T-helper 2 cell treated with Interferon-gamma antibody and Interleukin-4, amounts not matched to agents 5 μg/mL and 100 μg/mL, for 36 hours (primary cell): ENCODE measurements around the gene ERCC4.
A peak's percentile ranks its signal among the peaks of the same experiment; 100 is the strongest.

Source experiments
- DNase-seq: peaks from one replicate; pipeline ENCODE4 v3.0.0; 2021; ENCODE audit warnings: low spot score
- H3K27ac Mint-ChIP-seq: one replicate; pipeline ENCODE4 v1.8.0; 2021; ENCODE audit warnings: mild to moderate bottlenecking, mixed read lengths
- H3K27me3 Mint-ChIP-seq: one replicate; pipeline ENCODE4 v1.8.0; 2021; ENCODE audit warnings: low read depth, mixed read lengths
- H3K36me3 Mint-ChIP-seq: one replicate; pipeline ENCODE4 v1.8.0; 2021; ENCODE audit warnings: low read depth, mixed read lengths
- H3K4me1 Mint-ChIP-seq: one replicate; pipeline ENCODE4 v1.8.0; 2021; ENCODE audit warnings: low read depth, mixed read lengths
- H3K4me3 Mint-ChIP-seq: one replicate; pipeline ENCODE4 v1.8.0; 2022; ENCODE audit warnings: mild to moderate bottlenecking, moderate library complexity, mixed read lengths
- H3K9me3 Mint-ChIP-seq: one replicate; pipeline ENCODE4 v1.8.0; 2021; ENCODE audit warnings: mixed read lengths

ERCC4 gene

DNA sequence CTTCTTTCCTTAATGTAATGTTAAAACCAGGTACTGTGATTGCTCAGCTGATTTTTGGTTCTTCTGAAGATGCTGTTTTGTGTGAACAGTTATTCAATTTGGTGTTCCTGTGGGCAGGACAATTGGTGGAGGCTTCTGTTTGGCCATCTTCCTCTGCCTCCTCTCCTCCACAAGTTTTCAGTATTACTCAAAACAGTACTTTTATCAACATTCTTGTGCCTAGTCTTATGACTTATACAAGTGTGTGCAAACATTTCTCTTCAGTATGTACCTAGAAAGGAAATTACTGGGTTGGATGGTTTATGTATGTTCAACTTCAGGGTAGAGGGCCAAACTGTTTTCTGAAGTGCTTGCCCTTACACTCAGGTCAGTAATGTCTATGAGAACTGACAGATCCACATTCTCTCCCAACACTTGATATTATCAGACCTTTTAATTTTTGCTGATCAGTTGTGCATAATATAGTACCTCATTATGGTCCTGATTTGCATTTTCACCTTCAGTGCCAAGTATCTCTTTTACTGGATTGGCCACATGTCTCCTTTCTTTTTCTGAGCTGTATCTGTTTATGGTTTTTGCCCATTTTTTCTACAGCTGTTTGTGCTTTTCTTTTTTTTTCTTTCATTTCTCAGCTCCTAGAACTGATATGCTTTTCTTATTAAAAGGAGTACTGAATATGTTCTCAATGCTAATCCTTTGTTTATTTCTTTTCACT lies 50.9 kb downstream of the ERCC4 start:
- H3K36me3 Mint-ChIP-seq = no peaks in the 10 kb centered on the region
- H3K27me3 Mint-ChIP-seq = peaks cover 19% of the 10 kb centered on the region
- DNase-seq = no peak
- H3K4me3 Mint-ChIP-seq = no peak overlapping the region
- H3K9me3 Mint-ChIP-seq = no peaks in the 10 kb centered on the region
- peaks cover 10% of the 10 kb centered on the region for H3K4me1 Mint-ChIP-seq
- H3K27ac Mint-ChIP-seq = no peak overlapping the region

DNA sequence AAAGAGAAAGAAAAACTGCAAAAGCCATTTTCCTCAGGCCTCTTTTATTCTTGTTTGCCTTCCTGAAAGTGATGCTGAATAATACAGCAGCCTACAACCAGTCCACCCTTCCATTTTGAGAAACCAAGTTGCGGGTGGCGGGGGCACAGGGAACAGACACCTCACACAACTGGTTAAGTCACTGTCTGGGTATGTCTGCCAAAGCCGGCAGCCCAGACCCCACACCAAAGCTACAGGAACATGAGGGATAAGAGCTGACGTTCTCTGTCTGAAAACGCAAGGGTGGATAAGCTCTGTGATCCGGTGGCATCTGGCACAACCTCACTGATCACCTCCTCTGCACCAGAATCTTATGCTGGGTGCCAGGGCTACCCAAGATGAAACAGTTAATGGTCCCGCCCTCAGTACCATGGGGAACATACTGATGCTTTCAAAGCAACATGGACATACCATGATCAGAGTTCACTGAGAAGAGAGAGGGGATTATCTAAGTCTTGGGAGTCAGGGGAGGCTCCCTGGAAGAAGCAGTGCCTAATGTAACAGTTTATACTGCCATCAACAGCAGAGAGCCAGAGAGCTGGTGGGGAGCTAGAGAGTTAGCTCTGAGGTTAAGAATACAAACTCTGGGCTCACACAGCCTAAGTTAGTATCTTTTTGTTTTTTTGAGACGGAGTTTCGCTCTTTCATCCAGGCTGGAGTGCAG lies 53.5 kb downstream of the ERCC4 start:
- Mint-ChIP-seq H3K36me3 (no peaks in the 10 kb centered on the region), H3K27me3 (peaks cover 3% of the 10 kb centered on the region), H3K4me1 (peaks cover 10% of the 10 kb centered on the region), H3K9me3 (no peaks in the 10 kb centered on the region), H3K4me3 (no peak overlapping the region), H3K27ac (no peak overlapping the region)
- no peak for DNase-seq

DNA sequence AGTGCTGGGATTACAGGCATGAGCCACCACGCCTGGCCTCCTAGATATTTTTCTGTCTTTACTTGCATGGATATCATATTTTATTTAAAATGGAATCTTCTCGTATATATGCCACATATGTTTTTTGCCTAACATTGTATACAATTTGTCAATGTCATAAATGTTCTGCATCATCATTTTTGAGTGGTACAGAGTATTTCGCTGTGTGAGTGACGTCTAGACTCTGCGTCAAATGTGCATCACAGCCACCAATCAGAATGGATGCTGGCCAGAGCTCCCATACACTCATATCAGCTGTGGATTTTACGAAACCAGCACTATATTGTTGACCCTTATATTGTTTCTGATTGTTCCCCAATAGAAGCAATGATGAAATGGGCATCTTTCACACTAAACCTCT lies 57.2 kb downstream of the ERCC4 start:
- no peaks in the 10 kb centered on the region for H3K36me3 Mint-ChIP-seq
- no peak overlapping the region for H3K27ac Mint-ChIP-seq

DNA sequence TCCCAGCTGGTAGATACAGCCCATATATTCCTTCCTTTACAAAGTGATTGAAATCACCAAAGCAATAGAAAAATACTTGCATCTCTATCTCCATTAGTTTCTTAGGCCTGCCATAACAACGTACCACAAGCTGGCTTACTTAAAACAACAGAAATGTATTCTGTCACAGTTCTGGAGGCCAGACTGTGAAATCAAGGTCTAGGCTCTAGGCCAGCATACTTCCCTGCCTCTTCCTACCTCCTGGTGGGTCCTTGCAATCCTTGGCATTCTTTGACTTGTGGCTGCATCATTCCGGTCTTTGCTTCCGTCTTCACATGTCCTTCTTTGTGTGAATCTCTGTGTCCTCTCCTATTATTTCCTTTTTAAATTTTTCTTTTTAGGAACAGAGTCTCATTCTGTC lies 62.5 kb downstream of the ERCC4 start:
- Mint-ChIP-seq H3K4me1 (no peaks in the 10 kb centered on the region), H3K4me3 (no peak overlapping the region), H3K27me3 (no peaks in the 10 kb centered on the region), H3K36me3 (no peaks in the 10 kb centered on the region), H3K27ac (no peak overlapping the region), H3K9me3 (no peaks in the 10 kb centered on the region)
- no peak for DNase-seq

More for the DNA sequence above, 57.2 kb downstream of the ERCC4 start:
- DNase-seq = no peak
- Mint-ChIP-seq H3K9me3 (no peaks in the 10 kb centered on the region), H3K27me3 (peaks cover 3% of the 10 kb centered on the region), H3K4me3 (no peak overlapping the region), H3K4me1 (no peaks in the 10 kb centered on the region)

DNA sequence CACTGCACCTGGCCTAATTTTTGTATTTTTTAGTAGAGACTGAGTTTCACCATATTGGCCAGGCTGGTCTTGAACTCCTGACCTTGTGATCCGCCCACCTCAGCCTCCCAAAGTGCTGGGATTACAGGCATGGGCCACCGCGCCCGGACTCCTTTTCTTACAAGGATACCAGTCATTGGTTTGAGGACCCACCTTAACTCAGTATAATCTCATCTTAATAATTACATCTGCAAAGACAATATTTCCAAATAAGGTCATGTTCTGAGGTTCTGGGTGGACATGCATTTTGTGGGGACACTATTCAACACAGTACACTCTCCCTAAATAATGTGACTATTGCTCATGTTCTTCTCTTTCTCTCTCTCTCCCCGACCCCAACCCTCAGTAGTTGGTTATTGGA lies 63.7 kb downstream of the ERCC4 start:
- Mint-ChIP-seq H3K9me3 (no peaks in the 10 kb centered on the region), H3K27me3 (no peaks in the 10 kb centered on the region), H3K4me3 (no peak overlapping the region), H3K36me3 (no peaks in the 10 kb centered on the region), H3K4me1 (no peaks in the 10 kb centered on the region), H3K27ac (no peak overlapping the region)
- no peak for DNase-seq

DNA sequence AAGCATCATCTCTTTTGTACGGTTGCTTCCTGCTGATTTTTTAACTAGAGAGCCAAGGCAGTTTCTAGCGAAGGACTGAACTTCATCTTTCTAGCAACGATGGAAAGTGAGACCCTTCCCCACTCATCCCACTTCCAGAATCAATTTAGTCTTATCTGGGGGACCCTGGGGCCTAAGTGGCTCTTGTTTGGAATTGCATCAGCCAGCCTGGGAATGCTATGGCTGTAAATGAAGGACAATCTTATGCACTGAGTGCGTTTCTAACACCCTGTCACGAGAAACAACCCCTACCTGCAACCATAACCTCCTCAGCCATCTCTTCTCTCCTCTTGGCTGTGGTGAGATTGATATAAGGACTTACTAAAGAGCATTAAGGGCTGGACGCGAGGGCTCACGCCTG lies 64.8 kb downstream of the ERCC4 start:
- DNase-seq = no peak
- Mint-ChIP-seq H3K36me3 (no peaks in the 10 kb centered on the region), H3K27me3 (no peaks in the 10 kb centered on the region), H3K4me1 (no peaks in the 10 kb centered on the region), H3K4me3 (no peak overlapping the region), H3K27ac (no peak overlapping the region), H3K9me3 (no peaks in the 10 kb centered on the region)

DNA sequence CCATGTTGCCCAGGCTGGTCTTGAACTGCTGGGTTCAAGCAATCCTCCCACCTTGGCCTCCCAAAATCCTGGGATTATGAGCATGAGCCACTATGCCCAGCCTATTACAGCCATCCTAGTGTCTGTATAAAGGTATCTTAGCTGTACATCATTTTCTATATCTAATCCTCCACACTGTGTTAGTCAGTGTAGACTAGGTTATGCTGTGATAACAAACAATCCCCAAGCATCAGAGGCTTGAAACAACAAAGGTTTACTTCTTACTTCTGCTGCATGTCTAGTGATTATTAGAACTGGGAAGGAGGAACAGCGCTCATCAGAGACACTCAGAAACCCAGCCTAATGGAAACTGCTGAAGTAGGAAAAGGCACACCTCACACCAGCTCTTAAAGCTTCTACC lies 68.1 kb downstream of the ERCC4 start:
- Mint-ChIP-seq H3K4me1 (no peaks in the 10 kb centered on the region), H3K27ac (no peak overlapping the region), H3K27me3 (no peaks in the 10 kb centered on the region), H3K4me3 (no peak overlapping the region), H3K9me3 (no peaks in the 10 kb centered on the region), H3K36me3 (no peaks in the 10 kb centered on the region)
- DNase-seq = no peak

DNA sequence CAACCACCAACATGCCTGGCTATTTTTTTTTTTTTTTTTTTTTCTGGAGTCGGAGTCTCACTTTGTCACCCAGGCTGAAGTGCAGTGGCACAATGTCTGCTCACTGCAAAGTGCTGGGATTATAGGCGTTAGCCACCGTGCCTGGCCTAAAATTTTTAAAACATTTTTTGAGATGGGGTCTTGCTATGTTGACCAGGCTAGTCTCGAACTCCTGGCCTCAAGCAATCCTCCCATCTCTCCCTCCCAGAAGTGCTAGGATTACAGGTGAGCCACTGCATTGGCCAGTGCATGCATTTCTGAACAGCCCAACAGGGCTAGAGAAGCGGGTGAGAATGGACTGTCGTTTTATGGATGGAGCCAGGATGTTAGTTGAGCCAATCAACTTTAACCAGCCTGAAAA lies 72.4 kb downstream of the ERCC4 start:
- Mint-ChIP-seq H3K4me3 (no peak overlapping the region), H3K27ac (no peak overlapping the region), H3K4me1 (no peaks in the 10 kb centered on the region)

DNA sequence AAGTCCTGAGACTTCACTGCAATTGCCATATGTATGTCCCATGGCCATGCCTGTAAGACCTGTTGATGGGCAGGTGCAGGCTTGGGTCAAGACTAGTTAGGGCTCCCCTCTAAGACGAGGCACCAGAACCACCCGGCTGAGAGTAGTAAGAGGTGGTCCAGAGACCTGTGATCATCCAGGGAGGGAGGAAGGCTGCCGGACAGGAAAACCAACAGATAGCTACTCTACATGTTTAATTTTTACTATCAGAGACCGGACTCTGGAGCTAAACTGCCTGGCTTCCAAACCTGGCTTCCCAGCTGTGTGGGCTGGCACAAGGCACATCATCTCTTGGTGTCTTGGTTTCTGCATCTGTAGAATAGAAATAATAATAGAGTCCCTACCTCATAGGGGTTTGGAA lies 73.0 kb downstream of the ERCC4 start:
- Mint-ChIP-seq H3K4me1 (peaks cover 3% of the 10 kb centered on the region), H3K9me3 (no peaks in the 10 kb centered on the region), H3K4me3 (no peak overlapping the region), H3K27ac (no peak overlapping the region), H3K27me3 (no peaks in the 10 kb centered on the region), H3K36me3 (no peaks in the 10 kb centered on the region)
- no peak for DNase-seq

More for the DNA sequence above, 72.4 kb downstream of the ERCC4 start:
- no peak for DNase-seq
- no peaks in the 10 kb centered on the region for H3K27me3 Mint-ChIP-seq
- H3K36me3 Mint-ChIP-seq = no peaks in the 10 kb centered on the region
- no peaks in the 10 kb centered on the region for H3K9me3 Mint-ChIP-seq

DNA sequence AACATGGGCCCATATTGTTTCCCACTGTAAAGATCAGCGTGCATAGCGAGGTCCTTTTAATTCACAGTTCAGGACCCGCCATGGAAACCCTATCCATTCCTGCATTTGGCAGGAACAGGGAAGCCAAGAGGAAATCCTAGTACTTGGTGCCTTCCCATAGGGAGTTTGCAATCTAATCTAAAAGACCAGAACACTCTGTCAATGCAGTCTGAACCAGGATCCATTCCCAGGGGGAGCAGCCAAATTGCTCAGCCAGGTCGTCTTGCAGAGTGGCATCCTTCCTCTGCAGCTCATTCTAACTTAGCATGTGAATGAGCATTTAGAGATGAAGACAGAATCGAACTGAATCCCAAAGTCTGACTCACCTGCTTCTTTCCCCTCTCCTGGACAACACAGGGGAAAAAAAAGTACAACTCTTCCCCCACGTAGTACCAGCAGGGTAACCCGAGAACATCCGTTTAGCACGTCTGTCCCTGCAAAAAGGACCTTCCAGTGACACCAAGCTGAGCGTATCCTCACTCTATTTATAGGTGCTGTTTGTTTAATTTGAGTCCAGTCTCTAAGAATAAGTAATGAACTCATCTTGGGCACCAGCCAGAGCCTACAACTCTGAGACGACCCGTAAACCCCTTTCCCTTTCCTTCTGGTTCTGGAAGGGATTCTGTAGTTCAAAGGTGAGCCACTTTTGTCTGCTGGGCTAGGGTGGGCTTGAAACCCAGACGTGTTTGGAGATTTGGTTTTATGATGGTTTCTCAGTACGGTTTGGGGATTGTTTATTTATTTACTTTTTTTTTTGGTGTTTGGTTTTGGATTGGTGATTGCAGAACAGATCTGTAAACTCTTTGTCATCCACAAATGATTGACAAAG lies 74.5 kb downstream of the ERCC4 start:
- Mint-ChIP-seq H3K36me3 (no peaks in the 10 kb centered on the region), H3K27me3 (no peaks in the 10 kb centered on the region), H3K27ac (no peak overlapping the region), H3K4me3 (no peak overlapping the region), H3K9me3 (no peaks in the 10 kb centered on the region), H3K4me1 (peaks cover 16% of the 10 kb centered on the region)
- DNase-seq = no peak

DNA sequence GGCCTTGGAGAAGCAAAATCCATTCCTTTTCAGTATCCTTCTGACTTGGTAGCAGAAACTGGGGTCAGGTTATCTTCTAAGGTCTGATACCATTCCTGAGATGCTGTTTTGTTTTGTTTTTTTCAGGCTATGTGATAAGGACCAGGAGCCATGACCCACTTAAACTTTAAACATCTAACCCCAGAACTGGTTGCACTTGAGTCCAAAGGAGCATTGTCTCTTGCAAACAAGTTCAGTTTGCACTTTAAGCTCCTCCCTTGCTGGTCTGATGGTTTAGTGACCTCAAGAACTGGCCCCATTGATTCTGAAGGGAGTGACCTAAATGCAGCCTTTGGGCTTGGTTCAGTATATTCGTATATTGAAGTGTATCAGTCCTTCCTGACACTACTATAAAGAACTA lies 75.2 kb downstream of the ERCC4 start:
- Mint-ChIP-seq H3K27me3 (no peaks in the 10 kb centered on the region), H3K9me3 (no peaks in the 10 kb centered on the region), H3K27ac (no peak overlapping the region), H3K4me1 (peaks cover 20% of the 10 kb centered on the region), H3K36me3 (no peaks in the 10 kb centered on the region), H3K4me3 (no peak overlapping the region)
- DNase-seq = no peak

DNA sequence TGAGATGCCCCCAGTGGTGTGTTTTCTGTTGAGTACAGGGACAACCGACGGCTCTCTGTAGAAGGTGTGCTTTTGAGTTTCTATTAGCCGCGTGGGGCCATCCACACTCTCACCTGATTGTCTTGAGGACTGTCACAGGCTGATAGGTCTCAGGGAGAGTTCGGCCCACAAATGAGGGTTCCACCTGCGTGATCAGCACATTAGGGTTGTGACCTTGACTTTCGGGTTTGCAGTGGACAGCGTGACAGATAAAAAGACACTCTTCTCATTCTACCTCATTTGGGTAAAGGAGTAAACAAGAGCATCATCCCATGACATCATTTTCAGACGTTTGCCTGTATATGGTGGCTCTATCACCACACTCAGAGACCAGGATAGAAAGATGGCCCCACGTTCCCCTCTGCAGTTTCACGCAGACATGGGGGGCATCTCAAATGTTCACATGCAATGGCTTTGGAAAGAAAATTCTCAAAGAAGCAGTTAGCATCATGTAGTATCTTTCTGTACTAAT lies 76.9 kb downstream of the ERCC4 start:
- Mint-ChIP-seq H3K27me3 (no peaks in the 10 kb centered on the region), H3K4me3 (no peak overlapping the region), H3K9me3 (no peaks in the 10 kb centered on the region), H3K36me3 (no peaks in the 10 kb centered on the region), H3K4me1 (peaks cover 20% of the 10 kb centered on the region), H3K27ac (no peak overlapping the region)
- DNase-seq = no peak

DNA sequence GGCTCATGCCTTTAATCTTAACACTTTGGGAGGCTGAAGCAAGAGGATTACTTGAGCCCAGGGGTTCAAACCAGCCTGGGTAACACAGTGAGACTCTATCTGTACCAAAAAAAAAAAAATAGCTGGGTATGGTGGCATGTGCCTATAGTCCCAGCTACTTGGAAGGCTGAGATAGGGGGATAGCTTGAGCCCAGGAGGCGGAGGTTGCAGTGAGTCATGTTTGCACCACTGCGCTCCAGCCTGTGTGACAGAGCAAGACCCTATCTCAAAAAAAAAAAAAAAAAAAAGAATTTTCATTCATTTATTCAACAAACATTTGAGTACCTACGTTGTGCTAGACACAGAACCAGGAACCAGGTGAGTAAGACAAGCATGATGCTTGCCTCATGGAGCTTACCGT lies 77.6 kb downstream of the ERCC4 start:
- peaks cover 22% of the 10 kb centered on the region for H3K4me1 Mint-ChIP-seq
- no peaks in the 10 kb centered on the region for H3K36me3 Mint-ChIP-seq
- DNase-seq = no peak
- peak overlapping the region; percentile 22 for H3K27ac Mint-ChIP-seq
- no peaks in the 10 kb centered on the region for H3K9me3 Mint-ChIP-seq
- no peaks in the 10 kb centered on the region for H3K27me3 Mint-ChIP-seq
- H3K4me3 Mint-ChIP-seq = no peak overlapping the region

DNA sequence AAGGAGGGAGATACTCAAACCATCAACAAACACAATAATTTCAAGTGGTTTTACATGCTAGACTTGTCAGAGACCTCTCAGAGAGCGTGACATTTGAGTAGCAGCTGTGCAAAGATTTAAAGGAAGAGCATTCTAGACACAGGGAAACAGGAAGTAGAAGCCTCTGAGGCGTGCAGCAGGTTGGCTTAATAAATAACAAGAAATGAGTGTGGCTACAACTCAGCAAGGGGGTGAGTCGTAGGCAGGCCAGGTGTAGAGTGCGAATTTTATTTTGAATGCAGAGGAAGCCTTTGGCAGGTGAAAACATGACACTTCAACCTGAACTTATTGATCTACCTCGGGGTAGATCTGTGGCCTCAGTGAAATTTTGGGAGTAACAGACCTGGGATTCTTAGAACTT lies 78.0 kb downstream of the ERCC4 start:
- no peaks in the 10 kb centered on the region for H3K36me3 Mint-ChIP-seq
- DNase-seq = no peak
- no peaks in the 10 kb centered on the region for H3K27me3 Mint-ChIP-seq
- peak overlapping the region; percentile 22 for H3K27ac Mint-ChIP-seq
- no peaks in the 10 kb centered on the region for H3K9me3 Mint-ChIP-seq
- peak overlapping the region; percentile 5 for H3K4me3 Mint-ChIP-seq
- H3K4me1 Mint-ChIP-seq = peaks cover 26% of the 10 kb centered on the region
